HG03103 (cell line): ENCODE data around the gene AIDA.

Source experiments
- ATAC-seq: cut with Tn5 transposase; IDR thresholded peaks from one replicate; pipeline ENCODE4 v1.9.1; 2021; ENCODE audit warnings: low read depth; ENCODE audit not compliant: unreplicated experiment

Gene AIDA

DNA sequence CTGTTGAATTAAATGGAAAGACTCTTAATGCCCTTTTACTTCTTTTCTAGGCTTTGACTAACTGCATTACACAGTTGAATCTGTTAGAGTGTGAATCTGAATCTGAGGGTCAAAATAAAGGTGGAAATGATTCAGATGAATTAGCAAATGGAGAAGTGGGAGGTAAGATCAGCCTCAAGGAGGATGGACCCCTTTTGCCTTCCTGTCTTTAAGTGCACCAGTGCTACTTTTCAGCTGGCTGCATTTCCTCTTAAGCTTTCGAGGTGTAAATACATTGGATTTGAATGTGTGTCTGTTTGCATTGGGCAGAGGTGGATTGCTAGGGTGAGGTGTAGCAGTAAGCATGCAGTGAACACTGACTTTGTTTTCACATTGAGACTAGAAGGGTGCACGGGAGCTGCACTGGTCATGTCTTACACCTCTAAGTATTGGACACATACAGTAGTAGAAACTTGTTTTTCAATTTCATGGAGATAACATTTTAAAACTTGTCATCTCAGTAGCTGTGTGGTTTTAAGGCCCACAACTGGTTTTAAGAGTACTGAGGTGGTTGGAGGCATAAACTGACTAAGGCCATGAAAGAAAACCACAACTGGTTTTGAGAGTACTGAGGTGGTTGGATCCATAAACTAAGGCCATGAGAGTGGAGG, 59.0 kb downstream of the AIDA start:
- ATAC-seq: peak; percentile 48

DNA sequence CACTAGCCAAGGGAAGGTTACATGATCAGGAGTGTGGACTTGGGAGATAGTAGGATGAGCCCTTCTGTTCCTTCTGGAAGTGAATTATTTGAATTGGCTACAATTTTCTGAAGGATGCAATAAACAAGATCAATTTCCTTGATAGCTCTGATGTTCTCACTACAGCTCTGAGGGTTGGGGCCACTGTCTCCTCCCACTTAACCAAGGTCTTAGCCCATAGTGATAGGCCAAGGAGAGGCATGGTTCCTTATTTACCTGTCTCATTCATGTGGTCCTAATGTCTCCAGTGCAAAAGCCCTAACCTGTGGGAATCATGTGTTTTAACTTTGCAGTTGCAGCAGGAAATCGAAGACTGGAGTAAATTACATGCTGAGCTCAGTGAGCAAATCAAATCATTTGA, 59.6 kb downstream of the AIDA start:
- ATAC-seq: no peak

DNA sequence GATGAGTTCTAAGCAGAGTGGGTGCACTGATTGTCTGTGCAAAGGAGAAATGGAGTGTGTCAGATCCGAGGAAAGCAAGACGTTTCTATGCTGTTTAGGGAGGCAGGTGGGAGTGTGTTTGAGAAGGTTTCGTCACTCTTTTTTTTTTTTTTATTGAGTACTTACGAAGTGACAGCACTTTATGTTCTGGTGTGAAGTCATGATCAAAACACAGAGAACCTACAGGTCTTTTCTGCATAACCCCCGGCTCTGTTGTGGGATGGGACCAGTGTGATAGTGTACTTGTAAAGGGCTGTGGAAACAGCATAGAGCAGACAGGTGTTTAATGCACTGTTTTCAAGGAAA, 67.7 kb downstream of the AIDA start:
- no peak for ATAC-seq

DNA sequence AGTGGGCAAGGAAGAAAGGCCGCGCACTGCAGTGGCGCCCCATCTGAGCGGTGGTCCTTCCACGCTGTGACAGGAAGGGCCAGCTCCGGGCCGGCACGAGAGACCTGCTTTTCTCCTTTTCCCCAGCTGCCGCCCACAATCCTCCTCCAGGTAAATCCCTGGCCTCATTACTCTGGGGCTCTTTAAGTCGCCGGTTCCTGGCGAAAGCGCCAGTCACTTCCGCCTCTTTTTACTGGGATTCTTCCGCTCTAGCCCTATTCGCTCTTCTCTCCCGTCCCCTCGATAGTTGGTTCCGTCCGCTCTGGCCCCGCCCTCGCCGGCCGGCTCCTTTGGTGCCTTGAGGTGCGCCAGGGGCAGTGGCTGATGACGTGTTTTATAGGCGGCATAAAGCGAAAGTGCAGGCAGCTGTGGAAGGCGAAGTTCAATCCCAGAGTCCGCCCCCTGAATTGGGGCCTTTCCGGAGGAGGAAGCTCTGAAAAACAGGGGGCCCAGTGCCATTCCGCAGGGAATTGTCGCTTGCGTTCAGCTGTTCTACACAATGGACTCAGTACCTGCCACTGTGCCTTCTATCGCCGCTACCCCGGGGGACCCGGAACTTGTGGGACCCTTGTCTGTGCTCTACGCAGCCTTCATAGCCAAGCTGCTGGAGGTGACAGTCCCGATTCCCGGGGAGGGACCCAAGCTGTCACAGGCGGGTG, 68.2 kb downstream of the AIDA start:
- peak; percentile 98 for ATAC-seq

DNA sequence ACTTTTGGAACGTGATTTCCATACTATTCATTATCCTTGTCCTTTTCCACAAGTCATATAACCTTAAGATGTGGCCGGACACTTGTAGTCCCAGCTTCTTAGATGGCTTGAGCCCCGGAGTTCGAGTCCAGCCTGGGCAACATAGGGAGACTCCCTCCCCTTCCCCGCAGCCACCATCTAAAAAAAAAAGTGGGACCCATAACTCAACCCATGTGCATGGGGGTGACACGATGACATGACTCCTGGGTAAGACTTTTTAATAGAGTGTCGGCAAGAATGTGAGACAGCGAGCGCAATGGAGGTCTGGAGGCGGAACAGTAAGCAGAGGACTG, 68.7 kb downstream of the AIDA start:
- no peak for ATAC-seq

DNA sequence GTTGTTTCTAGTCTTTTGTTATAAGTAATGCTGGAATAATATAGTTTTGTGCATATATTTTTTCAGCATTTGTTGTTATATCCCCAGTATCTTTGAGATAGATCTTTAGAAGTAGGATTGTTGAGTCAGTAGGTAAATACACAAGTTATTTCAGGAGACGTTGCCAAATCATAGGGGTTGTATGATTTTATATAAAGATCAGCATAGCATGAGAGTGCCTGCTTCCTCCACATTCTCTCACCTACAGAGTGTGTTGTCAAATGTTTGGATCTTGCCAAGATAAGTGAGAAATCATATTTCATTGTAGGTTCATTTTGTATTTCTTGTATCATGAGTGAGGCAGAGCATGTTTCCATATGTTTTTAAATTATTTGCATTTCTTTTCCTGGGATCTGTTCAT, 69.8 kb downstream of the AIDA start:
- no peak for ATAC-seq

DNA sequence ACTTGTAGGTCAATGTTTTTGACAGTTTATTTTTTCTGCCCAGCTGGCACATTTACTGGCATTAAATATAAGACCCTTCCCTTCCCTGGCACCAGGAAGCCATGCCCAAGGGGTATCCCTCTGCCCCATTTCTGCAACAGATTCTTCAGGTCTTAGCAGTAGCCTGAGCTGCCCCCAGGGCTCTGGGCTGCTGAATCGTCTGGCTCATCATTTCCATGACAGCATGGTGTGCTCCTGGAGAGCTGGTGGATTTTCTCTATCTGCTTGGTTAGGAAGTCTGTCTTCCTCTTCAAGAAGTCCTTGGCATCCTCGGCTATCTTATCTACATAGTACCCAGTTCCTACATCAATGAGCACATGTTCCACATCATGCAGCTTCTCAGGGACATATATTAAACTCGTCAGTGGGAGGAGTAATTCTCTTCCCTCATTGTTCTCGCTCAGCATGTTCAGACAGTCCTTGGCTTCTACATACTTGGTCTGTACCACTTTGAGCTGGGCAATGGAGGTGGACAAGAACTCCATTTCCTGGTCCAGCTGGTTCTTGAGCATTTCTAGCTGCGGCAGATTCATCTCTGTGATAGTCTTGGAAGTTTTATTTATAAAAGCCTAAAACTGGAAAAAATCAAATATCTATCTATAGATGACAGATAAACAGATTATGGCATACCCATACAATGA, 70.9 kb downstream of the AIDA start:
- ATAC-seq: no peak

DNA sequence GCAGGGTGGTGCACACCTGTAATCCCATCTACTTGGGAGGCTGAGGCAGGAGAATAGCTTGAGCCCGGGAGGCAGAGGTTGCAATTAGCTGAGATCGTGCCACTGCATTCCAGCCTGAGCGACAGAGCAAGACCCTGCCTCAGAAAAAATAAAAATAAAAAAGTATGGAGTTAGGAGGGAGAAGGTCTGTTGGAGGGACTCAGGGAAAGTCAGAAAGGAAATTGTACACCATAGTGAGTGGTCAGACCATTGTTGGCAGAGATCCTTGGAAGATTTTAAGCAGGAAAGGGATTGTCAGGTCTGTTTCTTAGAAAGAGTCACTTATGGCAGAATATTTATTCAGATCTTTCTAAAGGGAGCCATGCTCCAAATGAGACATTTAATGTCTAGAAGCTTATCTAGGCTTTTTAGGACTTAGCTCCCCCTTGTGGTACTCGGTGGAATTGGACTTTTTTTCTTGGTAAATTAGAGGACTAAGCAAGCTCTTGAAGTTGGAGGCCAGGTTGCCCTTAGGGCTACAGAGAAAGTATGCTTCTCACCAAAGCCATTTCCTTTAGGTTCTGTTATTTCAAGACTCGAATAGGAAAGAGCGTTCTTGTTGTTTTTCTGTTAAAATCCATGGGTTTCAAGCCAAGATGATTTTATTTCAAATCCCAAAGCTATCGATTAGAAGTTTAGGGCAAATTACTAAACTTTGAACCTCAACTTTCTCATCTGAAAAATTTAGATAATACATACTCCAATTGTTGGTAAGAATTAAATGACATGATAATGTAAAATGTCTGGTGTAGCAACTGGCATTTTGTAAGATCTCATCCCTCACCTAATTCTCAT, 77.9 kb downstream of the AIDA start:
- ATAC-seq: peak; percentile 86

DNA sequence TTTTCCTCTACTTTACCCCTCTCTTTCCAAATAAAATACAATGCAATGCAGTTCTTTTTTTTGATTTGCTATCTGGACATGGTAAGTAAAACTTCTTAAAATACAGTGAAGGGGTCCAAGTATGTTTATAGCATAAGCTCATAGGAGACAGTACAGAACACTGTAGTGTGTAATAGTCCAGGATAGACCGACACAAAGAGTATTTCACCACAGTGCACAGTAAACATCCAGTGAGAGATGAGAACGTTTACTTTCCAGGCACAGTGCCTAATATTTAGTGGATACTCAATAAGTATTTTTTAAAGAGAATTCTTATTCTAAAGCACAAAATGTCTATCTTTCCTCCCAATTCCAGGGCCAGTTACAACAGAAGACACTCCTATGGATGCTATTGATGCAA, 79.5 kb downstream of the AIDA start:
- ATAC-seq: no peak

DNA sequence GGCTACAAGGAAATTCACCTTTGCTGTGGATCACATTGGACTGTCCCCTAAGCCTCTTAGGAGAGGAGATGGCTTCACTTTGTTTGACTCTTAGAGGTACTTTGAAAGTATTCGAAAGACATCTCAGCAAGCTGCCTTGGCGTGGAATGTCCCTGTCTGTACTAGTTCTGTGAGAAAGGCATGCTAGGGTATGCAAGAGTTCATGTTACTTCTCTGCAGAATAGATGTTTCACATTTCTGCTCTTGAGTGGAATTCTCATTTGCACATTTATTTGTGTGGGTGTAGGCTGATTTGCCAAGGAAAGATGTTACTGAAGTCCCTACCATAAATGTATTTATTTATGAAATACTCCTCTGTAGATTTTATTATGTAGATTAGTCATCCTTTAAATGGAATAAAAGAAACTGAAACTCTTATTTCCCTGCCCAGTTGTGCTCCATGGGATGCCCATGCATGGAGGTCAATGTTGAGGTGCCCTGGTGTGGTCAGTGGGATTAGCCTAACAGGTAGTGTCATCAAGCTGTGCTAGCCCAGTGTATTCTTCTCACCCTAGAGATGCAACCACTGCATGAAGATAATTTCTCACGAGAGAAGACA, 80.6 kb downstream of the AIDA start:
- ATAC-seq: no peak

DNA sequence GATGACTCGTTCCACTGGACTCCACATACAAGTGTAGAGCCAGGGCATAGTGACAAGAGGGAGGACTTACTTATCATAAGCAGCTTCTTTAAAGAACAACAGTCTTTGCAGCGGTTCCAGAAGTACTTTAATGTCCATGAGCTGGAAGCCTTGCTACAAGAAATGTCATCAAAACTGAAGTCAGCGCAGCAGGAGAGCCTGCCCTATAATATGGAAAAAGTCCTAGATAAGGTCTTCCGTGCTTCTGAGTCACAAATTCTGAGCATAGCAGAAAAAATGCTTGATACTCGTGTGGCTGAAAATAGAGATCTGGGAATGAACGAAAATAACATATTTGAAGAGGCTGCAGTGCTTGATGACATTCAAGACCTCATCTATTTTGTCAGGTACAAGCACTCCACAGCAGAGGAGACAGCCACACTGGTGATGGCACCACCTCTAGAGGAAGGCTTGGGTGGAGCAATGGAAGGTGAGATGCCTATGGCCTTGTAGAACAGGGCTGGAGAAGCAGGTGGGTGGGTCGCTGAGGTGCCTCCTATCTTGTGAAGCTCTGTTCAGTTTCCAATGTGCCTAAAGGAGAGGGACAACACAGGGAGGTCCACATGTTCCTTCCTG, 82.3 kb downstream of the AIDA start:
- no peak for ATAC-seq

DNA sequence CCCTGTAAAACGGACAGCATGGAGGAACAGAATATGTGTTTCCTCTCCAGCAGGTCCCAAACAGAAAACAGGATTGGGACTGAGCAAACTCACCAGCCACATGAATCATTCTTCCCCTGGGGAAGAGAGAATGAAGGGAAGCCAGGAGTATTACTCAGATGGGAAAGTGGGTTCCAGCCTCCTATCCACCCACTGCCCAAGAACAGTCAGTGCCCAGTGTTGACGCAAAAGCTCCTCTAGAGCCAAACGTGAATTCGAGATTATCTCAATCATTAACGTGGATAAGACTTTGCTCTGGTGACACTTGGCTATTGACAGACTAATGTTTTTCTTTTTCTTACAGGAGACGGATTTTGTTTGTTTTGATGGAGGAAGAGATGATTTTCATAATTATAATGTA, 85.1 kb downstream of the AIDA start:
- no peak for ATAC-seq

DNA sequence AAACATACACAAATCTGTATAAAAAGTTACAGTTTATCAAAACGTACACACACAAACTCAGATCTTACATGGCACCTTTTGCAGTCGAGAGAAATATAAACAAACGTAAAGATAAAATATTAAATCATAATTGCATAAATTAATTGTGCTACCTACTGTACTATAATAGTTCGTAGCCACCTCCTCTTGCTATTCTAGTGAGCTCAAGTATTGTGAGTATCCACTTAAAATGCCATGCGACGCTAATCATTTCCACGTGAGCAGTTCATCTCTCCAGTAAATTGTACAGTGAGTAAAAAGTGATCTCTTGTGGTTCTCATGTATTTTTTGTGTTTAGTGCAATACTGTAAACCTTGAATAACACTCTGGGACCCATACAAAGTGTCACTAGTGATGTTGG, 88.1 kb downstream of the AIDA start:
- no peak for ATAC-seq

DNA sequence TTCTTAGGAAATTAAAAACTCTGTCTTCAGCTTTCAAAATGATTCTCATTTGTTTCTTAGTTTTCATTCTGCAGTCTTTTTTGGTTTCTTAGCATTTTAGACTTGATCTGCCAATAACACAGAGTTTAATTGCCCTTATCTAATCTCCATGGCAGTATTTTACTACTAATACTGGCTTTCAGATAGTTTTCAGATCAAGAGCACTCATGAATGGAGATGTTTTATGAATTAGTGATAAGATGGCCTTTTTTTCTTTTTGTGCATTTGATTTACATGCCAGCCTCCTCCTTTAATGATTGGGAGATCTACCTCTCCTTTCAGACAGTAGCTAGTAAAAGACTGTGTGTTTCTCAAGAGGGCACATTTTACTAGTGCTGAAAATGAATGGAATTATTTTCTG, 88.8 kb downstream of the AIDA start:
- ATAC-seq: no peak

DNA sequence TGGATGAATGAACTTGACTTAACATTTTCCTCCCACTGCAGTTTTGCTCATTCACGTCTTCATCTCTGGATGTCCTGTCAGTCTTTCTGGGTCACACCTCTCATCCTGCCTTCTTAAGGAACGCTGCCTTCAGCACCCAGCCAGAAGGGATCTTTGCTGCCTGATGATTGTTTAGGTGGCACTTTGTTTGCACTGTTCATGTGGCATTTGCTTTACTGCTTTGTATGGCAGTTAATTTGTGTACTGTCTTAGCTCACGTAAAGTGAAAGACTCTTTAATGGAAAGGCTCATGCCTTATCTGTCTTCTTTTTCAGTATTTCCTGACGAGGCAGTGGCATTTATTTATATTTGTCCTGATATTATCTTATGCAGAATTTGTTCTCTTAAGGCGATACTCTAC, 89.5 kb downstream of the AIDA start:
- no peak for ATAC-seq

DNA sequence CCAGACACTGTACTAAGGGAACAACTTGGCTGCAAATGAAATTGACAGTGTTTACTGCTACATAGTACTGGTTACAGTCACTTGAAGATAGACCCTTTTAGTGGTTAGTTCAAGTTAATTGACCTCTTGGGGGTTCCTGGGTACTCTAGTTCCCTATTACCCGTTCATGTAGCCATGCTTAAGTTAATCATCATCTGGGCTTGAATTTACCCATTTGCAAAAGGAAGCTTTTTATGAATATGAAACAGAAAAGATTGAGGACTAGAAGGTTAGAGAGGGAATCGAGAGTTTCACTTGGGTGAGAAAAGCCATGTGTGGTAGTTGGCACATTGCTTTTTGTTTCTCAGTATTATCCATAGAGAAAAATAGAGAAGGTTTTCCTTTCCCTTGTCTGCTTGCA, 91.7 kb downstream of the AIDA start:
- peak; percentile 30 for ATAC-seq

DNA sequence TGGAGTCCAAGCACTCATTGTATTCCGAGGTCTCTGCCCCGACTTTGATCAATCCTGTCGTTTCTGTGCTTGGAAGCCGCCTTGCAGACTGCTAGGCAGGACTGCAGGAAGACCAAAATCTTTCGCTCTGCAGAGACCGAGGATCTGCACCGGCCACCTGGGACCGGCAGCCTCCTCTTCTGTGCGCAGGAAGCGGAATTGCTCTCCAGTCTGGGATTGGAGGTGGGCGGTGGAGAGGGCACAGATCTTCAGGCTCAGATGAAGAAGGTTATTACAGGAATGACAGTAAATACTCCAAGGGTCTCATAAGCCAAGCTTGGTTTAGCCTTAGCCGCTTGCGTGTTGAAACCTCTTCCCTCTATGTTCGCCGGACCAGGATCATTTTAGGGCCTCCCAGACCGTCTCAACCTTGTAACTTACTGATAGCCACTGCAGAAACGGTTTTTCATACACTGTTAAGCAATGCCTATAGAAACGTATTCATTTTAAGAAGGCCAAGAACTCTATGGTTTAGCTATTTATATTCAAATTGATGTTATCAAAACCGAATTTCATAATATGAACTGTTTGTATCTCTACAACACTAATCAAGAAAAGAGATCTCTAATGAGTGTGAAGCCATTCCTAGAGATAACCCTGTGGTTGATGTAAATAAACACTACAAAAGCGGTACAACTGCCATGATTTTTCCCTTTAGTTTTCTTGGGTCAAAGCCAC, 93.3 kb downstream of the AIDA start:
- ATAC-seq: no peak
